Liver (tissue), 3 donors: ENCODE measurements around the gene HDDC2.

Source experiments
- CTCF ChIP-seq: fragments of 150-350 bp; IDR thresholded peaks from 2 replicates; pipeline ENCODE4 v1.5.1; 2017; ENCODE audit warnings: improper control_type of control experiment, low read depth, low read length; ENCODE audit not compliant: missing input control
- EGR1 ChIP-seq, 2 donors: IDR thresholded peaks; 2 replicates each; pipeline ENCODE4 v1.6.1; 2016 to 2018; ENCODE audit warnings: antibody characterized with exemption in 2 of 2, low read depth in 2 of 2
- GABPA ChIP-seq, 2 donors: IDR thresholded peaks in 1 of 2; conservative IDR thresholded peaks in 1 of 2; 2 replicates each; pipeline ENCODE4 v1.6.1; 2016; ENCODE audit warnings: antibody characterized with exemption in 2 of 2, mild to moderate bottlenecking in 1 of 2, moderate library complexity in 1 of 2
- MAX ChIP-seq: IDR thresholded peaks from 2 replicates; pipeline ENCODE4 v1.6.1; 2016; ENCODE audit warnings: antibody characterized with exemption
- NR2F2 ChIP-seq: IDR thresholded peaks from 2 replicates; pipeline ENCODE4 v1.6.1; 2016; ENCODE audit warnings: antibody characterized with exemption
- REST ChIP-seq: IDR thresholded peaks from 2 replicates; pipeline ENCODE4 v1.6.1; 2016; ENCODE audit warnings: antibody characterized with exemption, mild to moderate bottlenecking
- TAF1 ChIP-seq: conservative IDR thresholded peaks from 2 replicates; pipeline ENCODE4 v1.6.1; 2016; ENCODE audit warnings: antibody characterized with exemption, mild to moderate bottlenecking
- donor health status: healthy.
- donor health status: healthy.

GRCh38 chr6:125285936-125286335 lies 15.8 kb downstream of the HDDC2 start:
- TF ChIP-seq CTCF, result no peak
- no peak for TF ChIP-seq TAF1
- TF ChIP-seq REST, result no peak
- no peak for TF ChIP-seq EGR1 (IDR thresholded peaks at IDR 0.05; ENCODE audit: low read depth in 2 of 2)
- no peak for TF ChIP-seq MAX
- TF ChIP-seq GABPA (IDR thresholded peaks at IDR 0.05 in 1 of 2, conservative IDR thresholded peaks at IDR 0.05 in 1 of 2), result no peak
- TF ChIP-seq NR2F2, result no peak
